Gastrocnemius medialis (tissue), 4 donors: Measurements from ENCODE around the gene TMEM38A. TPM values are rescaled to one million over a fixed set of nuclear protein-coding genes. Genes with fewer than 3 reads are reported as not detected.
"Not testable (repeated sequence)": the region's sequence is repeated elsewhere in the genome, so short reads cannot be mapped to it uniquely, and the experiment has no call there.

ENCODE experiments used
- ATAC-seq, 2 donors: fragments of 150-250 bp; one replicate each; pipeline ENCODE4 v1.9.1; 2016
- DNase-seq, 2 donors: peaks; one replicate each; pipeline ENCODE4 v3.0.0-alpha.2; 2019
- H3K27ac ChIP-seq, 4 donors: fragments of 200-600 bp; sonication (generic); 1 replicate in 1 of 4; 2 replicates in 3 of 4; pipeline ENCODE4 v1.5.1; 2016 to 2018; ENCODE audit warnings: mild to moderate bottlenecking in 2 of 4, moderate library complexity in 1 of 4
- H3K27me3 ChIP-seq, 3 donors: fragments of 200-600 bp; sonication (generic) in 2 of 3; 1 replicate in 1 of 3; 2 replicates in 2 of 3; pipeline versions ENCODE4 v1.5.1 to v1.6.0; 2016 to 2019; ENCODE audit warnings: mild to moderate bottlenecking in 1 of 3, moderate library complexity in 1 of 3
- H3K36me3 ChIP-seq, 2 donors: fragments of 200-600 bp; sonication (generic) in 1 of 2; one replicate each; pipeline ENCODE4 v1.5.1; 2017 to 2018
- H3K4me1 ChIP-seq, 2 donors: fragments of 200-600 bp; sonication (generic) in 1 of 2; one replicate each; pipeline ENCODE4 v1.5.1; 2016 to 2017; ENCODE audit warnings: mild to moderate bottlenecking in 2 of 2
- H3K4me3 ChIP-seq, 4 donors: fragments of 200-600 bp; sonication (generic) in 3 of 4; 1 replicate in 1 of 4; 2 replicates in 3 of 4; pipeline ENCODE4 v1.5.1; 2016 to 2019; ENCODE audit warnings: mild to moderate bottlenecking in 2 of 4
- H3K9me3 ChIP-seq, 3 donors: fragments of 200-600 bp; sonication (generic) in 2 of 3; 1 replicate in 1 of 3; 2 replicates in 2 of 3; pipeline ENCODE4 v1.5.1; 2016 to 2019
- CTCF ChIP-seq, 5 experiments: fragments of 450-650 bp in 3 of 5; fragments of 200-600 bp in 2 of 5; sonication (generic) in 2 of 5; IDR thresholded peaks in 4 of 5; conservative IDR thresholded peaks in 1 of 5; 1 replicate in 4 of 5; 2 replicates in 1 of 5; pipeline ENCODE4 v1.5.1; 2016 to 2019; ENCODE audit warnings: antibody characterized with exemption in 5 of 5, mild to moderate bottlenecking in 3 of 5, moderate library complexity in 3 of 5
- POLR2A ChIP-seq, 2 donors: fragments of 450-650 bp; IDR thresholded peaks; one replicate each; pipeline ENCODE4 v1.6.1; 2017; ENCODE audit warnings: antibody characterized with exemption in 2 of 2, mild to moderate bottlenecking in 2 of 2, moderate library complexity in 2 of 2
- in situ Hi-C, 4 donors: fragments of 200-750 bp; cut with MboI; loops; one replicate each; pipeline versions ENCODE4 v1.15.0 to v1.8.0; 2017; ENCODE audit warnings: low sequenced_read_pairs in 4 of 4
- intact Hi-C: fragments of 100-400 bp; cut with DNase I; formaldehyde crosslinking; loops from one replicate; pipeline ENCODE4 v1.15.1; 2023; ENCODE audit warnings: low total_unique reads
- total RNA-seq, 4 donors: library from RNA; depleted of rRNA; stranded (reverse); fragments of >200 nt; gene quantifications; one replicate each; pipeline versions ENCODE4 v1.1.0 to v1.2.3, GENCODE V29; 2016

Gene TMEM38A
- total RNA-seq, 4 donors from 2014 or later, result 101 to 256 (median 182) TPM

- in situ Hi-C loops (no loop called here), intact Hi-C loops (no loop called here)
- Histone ChIP-seq H3K9me3 (no peaks in the 10 kb centered on the region), H3K27ac (no peak overlapping the region), H3K27me3 (no peaks in the 10 kb centered on the region), H3K36me3 (no peaks in the 10 kb centered on the region), H3K4me1 (no peaks in the 10 kb centered on the region), H3K4me3 (no peak overlapping the region)
- no peak for ATAC-seq
- DNase-seq, result no peak
- TF ChIP-seq CTCF (IDR thresholded peaks at IDR 0.05 in 4 of 5, conservative IDR thresholded peaks at IDR 0.05 in 1 of 5) (no peak), POLR2A (IDR thresholded peaks at IDR 0.05) (no peak)
These were observed 60.1 kb downstream of the TMEM38A start for GRCh38 chr19:16721051-16721450.

- ATAC-seq (no peak), DNase-seq (no peak)
- no peak overlapping the region for H3K4me3 ChIP-seq
- no peaks in the 10 kb centered on the region for H3K27me3 ChIP-seq
- H3K27ac ChIP-seq, result no peak overlapping the region
- in situ Hi-C loops, result no loop called here
- H3K36me3 ChIP-seq, result no peaks in the 10 kb centered on the region
- intact Hi-C loops, result no loop called here
- H3K4me1 ChIP-seq, result no peaks in the 10 kb centered on the region
- H3K9me3 ChIP-seq, result no peaks in the 10 kb centered on the region
- TF ChIP-seq POLR2A (IDR thresholded peaks at IDR 0.05) (no peak), CTCF (IDR thresholded peaks at IDR 0.05 in 4 of 5, conservative IDR thresholded peaks at IDR 0.05 in 1 of 5) (no peak)
These were observed 61.7 kb downstream of the TMEM38A start for GRCh38 chr19:16722591-16722990.

DNA sequence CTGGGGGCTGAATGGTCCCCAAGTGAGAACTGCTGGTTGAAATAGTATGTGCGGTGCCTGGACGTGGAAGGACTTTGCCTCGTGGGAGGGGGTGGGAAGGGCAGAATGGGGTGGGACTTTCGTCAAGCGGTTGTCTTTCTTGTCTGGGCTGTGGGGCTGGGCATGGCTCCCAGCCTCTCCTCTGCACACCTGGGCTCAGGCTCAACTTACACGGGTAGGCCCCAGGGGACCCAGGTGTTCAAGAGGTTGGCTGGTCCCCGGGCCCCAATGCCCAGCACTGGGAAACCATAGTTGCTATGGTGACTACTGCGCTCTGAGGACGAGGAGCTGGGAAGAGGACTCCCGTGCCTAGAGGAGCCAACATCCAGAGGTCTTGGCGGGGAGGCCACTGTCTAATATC, 66.0 kb downstream of the TMEM38A start:
- in situ Hi-C loops (no loop called here), intact Hi-C loops (no loop called here)
- Histone ChIP-seq H3K27me3 (no peaks in the 10 kb centered on the region), H3K36me3 (no peaks in the 10 kb centered on the region), H3K9me3 (no peaks in the 10 kb centered on the region), H3K4me1 (no peaks in the 10 kb centered on the region), H3K27ac (no peak overlapping the region), H3K4me3 (no peak overlapping the region)
- ATAC-seq, result no peak
- TF ChIP-seq CTCF (IDR thresholded peaks at IDR 0.05 in 4 of 5, conservative IDR thresholded peaks at IDR 0.05 in 1 of 5) (no peak), POLR2A (IDR thresholded peaks at IDR 0.05) (no peak)
- no peak for DNase-seq

GRCh38 chr19:16735650-16736266, 74.8 kb downstream of the TMEM38A start:
- H3K4me1 ChIP-seq, H3K27ac ChIP-seq, H3K4me3 ChIP-seq, ATAC-seq, H3K9me3 ChIP-seq, H3K27me3 ChIP-seq, H3K36me3 ChIP-seq, intact Hi-C loops, in situ Hi-C loops, DNase-seq: not testable (repeated sequence)

DNA sequence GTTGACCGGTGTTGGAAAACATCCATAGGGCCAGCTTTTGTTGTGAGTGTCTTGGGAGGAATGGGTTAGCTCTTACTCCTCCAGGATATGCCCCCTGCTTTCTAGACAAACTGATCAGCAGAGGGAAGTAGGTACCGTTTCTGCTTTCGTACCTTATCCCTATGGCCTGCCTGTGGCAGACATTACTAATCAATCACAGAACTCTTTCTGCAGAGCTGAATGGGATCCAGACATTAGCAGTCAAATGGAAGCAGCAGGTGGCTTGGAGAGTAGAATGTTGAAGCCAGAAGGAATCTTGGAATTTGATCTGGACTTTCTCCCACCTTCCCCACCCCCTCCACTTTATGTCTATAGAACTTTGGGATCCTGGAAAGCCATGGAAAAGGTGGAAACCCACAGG, 75.8 kb downstream of the TMEM38A start:
- no peak overlapping the region for H3K27ac ChIP-seq
- H3K4me3 ChIP-seq, result no peak overlapping the region
- H3K9me3 ChIP-seq, result no peaks in the 10 kb centered on the region
- no peak for TF ChIP-seq CTCF (IDR thresholded peaks at IDR 0.05 in 4 of 5, conservative IDR thresholded peaks at IDR 0.05 in 1 of 5)
- TF ChIP-seq POLR2A (IDR thresholded peaks at IDR 0.05), result no peak
- DNase-seq, result no peak
- ATAC-seq, result no peak
- H3K27me3 ChIP-seq, result no peaks in the 10 kb centered on the region
- no peaks in the 10 kb centered on the region for H3K36me3 ChIP-seq
- H3K4me1 ChIP-seq, result no peaks in the 10 kb centered on the region
- intact Hi-C loops, result no loop called here
- in situ Hi-C loops, result no loop called here
